ENCODE results near the gene C16orf86.

The C16orf86 gene

DNA sequence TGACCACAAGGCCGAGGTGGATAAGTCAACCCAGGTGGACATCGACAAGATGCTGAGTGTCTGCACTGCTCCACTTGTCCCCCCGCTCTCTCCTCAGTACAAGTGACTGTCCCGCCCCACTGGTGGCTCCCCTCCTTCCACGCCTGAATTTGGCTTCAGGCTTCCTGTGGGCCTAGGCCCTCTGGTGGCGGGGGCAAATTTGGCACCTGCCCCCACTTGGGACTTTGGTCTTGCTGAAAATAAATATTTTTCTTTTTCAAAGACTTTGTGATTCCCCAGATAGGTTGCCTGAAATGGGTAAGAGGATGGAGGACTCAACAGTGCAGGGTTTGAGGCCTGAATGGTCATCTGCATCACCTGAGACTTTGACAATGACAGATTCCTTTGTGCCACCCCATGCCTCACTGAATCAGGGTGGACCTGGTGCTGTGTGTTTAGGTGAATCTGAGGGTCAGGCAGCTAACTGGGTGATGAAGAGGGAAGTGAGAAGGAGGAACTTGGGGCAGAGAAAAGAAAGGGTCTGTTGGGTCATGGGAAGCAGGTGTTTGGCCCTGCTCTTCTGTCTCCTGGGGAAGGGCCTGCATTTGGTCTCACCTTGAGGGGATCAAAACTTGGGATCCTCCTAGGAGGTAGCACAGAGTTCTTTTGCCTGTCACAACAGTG is 2.0 kb downstream of the C16orf86 start:
- no peak overlapping the region for H3K9ac ChIP-seq (ENCODE audit: low read depth, low read length)
- no peaks in the 10 kb centered on the region for H3K36me3 ChIP-seq (ENCODE audit: insufficient read depth, low read length)
- no peaks in the 10 kb centered on the region; the same call in 1 of the 2 replicates for H3K4me1 ChIP-seq (ENCODE audit: insufficient read depth, low read length)
- no peaks in the 10 kb centered on the region for H3K9me3 ChIP-seq (ENCODE audit: control insufficient read depth, insufficient read depth, low read length)

DNA sequence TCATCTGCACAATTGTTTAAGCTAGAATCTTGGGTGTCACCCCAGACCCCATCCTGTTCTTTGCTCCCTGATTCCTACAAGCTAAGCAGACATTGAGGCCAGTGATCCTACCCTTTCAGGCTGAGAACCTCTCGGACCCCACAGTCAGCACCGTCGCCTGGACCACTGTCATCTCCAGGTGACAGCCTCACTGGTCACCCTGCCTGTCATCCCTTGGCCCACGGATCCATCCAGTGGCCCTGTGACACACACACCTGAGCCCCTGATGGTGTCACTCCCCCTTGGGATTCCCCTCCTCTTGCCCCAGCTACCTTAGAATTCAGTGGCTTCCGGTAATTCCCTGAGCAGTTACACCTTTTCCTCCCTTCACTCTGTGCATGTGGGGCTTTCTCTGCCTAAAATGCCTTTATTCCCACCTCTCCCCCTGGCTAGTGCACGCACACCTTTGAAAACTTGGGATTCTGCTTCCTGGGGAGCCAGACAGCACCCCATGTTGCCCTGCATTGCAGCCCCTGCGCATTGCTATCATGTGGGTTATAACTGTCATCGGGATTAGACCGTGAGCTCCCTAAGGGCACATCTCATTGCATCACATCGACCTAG is 3.0 kb downstream of the C16orf86 start:
- Histone ChIP-seq H3K9me3 (ENCODE audit: control insufficient read depth, insufficient read depth, low read length) (no peaks in the 10 kb centered on the region), H3K9ac (ENCODE audit: low read depth, low read length) (no peak overlapping the region), H3K4me1 (ENCODE audit: insufficient read depth, low read length) (no peaks in the 10 kb centered on the region; the same call in 1 of the 2 replicates), H3K36me3 (ENCODE audit: insufficient read depth, low read length) (no peaks in the 10 kb centered on the region)

- no peaks in the 10 kb centered on the region for H3K36me3 ChIP-seq (ENCODE audit: insufficient read depth, low read length)
- H3K4me1 ChIP-seq (ENCODE audit: insufficient read depth, low read length), result no peaks in the 10 kb centered on the region; the same call in 1 of the 2 replicates
- H3K9ac ChIP-seq (ENCODE audit: low read depth, low read length), result no peak overlapping the region
- H3K9me3 ChIP-seq (ENCODE audit: control insufficient read depth, insufficient read depth, low read length), result no peaks in the 10 kb centered on the region
Observed at GRCh38 chr16:67672306-67672705, 5.7 kb downstream of the C16orf86 start.

DNA sequence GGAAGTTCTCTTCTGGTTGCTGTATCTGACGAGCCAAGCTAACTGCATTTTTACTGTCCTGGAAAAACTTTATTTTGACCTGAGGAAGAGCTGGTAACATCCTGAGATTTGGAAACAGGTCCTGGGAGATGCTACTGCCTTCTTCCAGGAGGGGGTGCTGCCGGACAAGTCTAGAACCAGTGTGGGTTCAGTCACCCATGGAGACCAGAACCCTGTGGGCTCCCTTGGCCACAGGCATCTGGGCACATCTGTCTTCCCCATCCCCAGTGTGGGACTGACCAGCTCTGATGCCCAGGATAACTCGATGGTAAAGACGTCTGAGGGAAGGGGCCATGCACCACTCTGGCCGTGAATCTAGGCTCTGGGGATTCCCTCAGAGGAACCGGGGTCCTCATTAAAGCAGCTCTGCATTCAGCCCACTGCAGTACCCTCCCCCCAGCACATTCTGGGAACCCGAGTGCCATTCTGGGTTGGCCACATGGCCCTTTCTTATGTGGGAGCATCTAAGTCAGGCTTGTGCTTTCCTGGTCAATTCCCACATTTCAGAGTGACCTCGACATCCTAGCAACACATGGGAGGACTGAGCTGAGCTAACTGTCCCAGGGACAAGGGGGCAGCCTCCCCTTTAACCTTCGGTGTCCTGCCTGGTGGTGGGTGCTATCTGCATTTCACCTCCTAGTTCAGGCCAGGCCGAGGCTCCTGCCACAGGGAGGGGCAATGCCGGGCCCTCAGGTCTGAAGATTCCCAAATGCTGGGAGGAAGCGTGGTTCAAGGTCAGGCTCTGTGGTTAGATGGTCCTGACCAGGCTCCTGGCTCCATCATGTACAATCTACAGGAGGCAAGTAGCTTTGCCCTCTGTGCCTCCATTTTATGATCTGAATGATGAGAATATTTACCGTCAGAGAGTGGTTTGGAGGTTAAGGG is 6.4 kb downstream of the C16orf86 start:
- Histone ChIP-seq H3K9ac (ENCODE audit: low read depth, low read length) (no peak overlapping the region), H3K4me1 (ENCODE audit: insufficient read depth, low read length) (no peaks in the 10 kb centered on the region), H3K36me3 (ENCODE audit: insufficient read depth, low read length) (no peaks in the 10 kb centered on the region), H3K9me3 (ENCODE audit: control insufficient read depth, insufficient read depth, low read length) (no peaks in the 10 kb centered on the region)

DNA sequence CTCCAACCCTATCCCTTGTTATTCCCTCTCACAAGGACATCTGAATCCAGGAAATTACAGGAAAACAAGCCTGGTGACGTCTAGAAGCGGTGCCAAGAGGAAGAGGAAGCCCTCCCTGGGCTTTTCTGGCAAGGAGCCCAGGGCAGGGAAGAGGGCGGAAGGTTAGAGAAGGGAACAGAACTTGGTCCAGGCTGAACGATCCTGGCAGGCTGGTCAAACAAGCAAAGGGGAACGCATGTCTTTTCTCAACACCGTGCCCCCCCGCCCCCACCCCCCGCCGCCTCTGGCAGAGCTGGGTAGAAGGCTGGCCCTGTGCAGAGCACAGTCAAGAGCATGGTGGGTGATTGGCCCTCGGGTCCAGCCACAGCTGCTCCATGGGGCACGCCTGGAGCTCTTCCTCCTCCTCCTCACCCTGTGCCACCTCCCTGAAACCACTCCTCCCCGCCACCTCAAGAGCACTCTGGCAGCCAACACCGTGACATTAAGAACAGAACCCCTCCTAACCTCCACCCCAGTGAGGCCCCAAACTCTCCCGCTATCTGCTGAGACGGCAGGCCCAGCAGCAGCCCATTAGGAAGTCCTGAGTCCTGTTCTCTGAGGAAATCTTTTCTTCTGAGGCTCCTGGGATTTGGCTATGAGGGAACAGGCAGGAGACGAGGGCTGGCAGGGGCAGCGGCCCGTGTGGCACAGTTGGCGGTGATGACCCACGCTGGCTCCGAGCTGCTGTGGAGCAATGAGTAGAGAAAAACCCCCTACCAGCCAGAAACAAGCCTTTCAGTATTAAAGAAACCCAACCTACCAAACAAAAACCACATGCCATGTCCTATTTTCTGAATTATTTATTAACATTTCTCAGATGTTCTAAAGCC is 7.3 kb downstream of the C16orf86 start:
- H3K4me1 ChIP-seq (ENCODE audit: insufficient read depth, low read length), result no peaks in the 10 kb centered on the region

GRCh38 chr16:67674851-67675578 is 8.4 kb downstream of the C16orf86 start:
- H3K9me3 ChIP-seq (ENCODE audit: control insufficient read depth, insufficient read depth, low read length), result no peaks in the 10 kb centered on the region
- no peak overlapping the region for H3K9ac ChIP-seq (ENCODE audit: low read depth, low read length)
- H3K36me3 ChIP-seq (ENCODE audit: insufficient read depth, low read length), result no peaks in the 10 kb centered on the region
- H3K4me1 ChIP-seq (ENCODE audit: insufficient read depth, low read length), result no peaks in the 10 kb centered on the region

More for the DNA sequence above, 7.3 kb downstream of the C16orf86 start:
- H3K9ac ChIP-seq (ENCODE audit: low read depth, low read length), result no peak overlapping the region
- no peaks in the 10 kb centered on the region for H3K36me3 ChIP-seq (ENCODE audit: insufficient read depth, low read length)
- no peaks in the 10 kb centered on the region for H3K9me3 ChIP-seq (ENCODE audit: control insufficient read depth, insufficient read depth, low read length)

DNA sequence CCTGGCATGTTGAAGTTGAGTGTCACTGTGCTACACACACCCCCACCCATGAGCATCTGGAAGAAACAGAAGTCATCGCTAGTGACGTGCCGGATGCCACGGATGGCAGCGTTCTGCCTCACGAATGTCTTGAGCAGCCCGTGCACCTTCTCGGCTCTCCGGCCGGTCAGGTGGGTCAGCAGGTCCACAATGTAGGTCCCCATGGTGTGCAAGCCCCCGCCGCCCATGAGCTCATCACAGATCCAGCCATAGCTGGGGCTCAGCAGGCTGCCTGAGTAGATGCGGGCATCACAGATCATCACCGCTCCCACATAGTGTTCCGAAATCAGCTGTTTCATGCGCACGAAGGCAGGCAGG is 8.9 kb downstream of the C16orf86 start:
- Histone ChIP-seq H3K4me1 (ENCODE audit: insufficient read depth, low read length) (no peaks in the 10 kb centered on the region), H3K9me3 (ENCODE audit: control insufficient read depth, insufficient read depth, low read length) (no peaks in the 10 kb centered on the region), H3K9ac (ENCODE audit: low read depth, low read length) (no peak overlapping the region), H3K36me3 (ENCODE audit: insufficient read depth, low read length) (no peaks in the 10 kb centered on the region)

GRCh38 chr16:67675999-67676398 is 9.4 kb downstream of the C16orf86 start:
- no peak overlapping the region for H3K9ac ChIP-seq (ENCODE audit: low read depth, low read length)
- H3K36me3 ChIP-seq (ENCODE audit: insufficient read depth, low read length), result no peaks in the 10 kb centered on the region
- no peaks in the 10 kb centered on the region for H3K4me1 ChIP-seq (ENCODE audit: insufficient read depth, low read length)

DNA sequence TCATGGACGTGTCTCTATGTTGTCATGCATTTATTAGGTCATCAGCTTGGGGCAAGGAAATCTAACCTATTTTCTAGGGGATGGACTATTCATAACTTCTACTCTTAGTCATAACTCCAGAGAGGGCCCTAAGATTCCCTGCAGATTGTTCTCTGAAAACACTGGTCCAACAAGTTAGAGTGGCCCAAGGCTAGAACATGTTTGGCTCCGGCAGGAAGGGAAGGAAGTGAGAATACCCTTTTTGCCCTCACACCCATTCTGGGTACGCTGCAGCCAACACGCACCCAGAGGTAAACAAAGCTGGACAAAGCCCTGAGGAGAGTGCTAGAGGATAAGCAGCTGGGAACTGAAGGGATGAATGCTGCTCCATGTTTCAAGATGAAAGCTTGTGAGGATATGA is 9.9 kb downstream of the C16orf86 start:
- no peaks in the 10 kb centered on the region for H3K4me1 ChIP-seq (ENCODE audit: insufficient read depth, low read length)
- H3K36me3 ChIP-seq (ENCODE audit: insufficient read depth, low read length), result no peaks in the 10 kb centered on the region

More at GRCh38 chr16:67675999-67676398, 9.4 kb downstream of the C16orf86 start:
- no peaks in the 10 kb centered on the region for H3K9me3 ChIP-seq (ENCODE audit: control insufficient read depth, insufficient read depth, low read length)

GRCh38 chr16:67676939-67677338 is 10.3 kb downstream of the C16orf86 start:
- H3K4me1 ChIP-seq (ENCODE audit: insufficient read depth, low read length), result no peaks in the 10 kb centered on the region
- H3K9me3 ChIP-seq (ENCODE audit: control insufficient read depth, insufficient read depth, low read length), result no peaks in the 10 kb centered on the region
- H3K9ac ChIP-seq (ENCODE audit: low read depth, low read length), result no peak overlapping the region
- peaks cover 3% of the 10 kb centered on the region; the same call in 1 of the 2 replicates for H3K36me3 ChIP-seq (ENCODE audit: insufficient read depth, low read length)

More for the DNA sequence above, 9.9 kb downstream of the C16orf86 start:
- Histone ChIP-seq H3K9me3 (ENCODE audit: control insufficient read depth, insufficient read depth, low read length) (no peaks in the 10 kb centered on the region), H3K9ac (ENCODE audit: low read depth, low read length) (no peak overlapping the region)

- no peaks in the 10 kb centered on the region for H3K9me3 ChIP-seq (ENCODE audit: control insufficient read depth, insufficient read depth, low read length)
- H3K9ac ChIP-seq (ENCODE audit: low read depth, low read length), result no peak overlapping the region
- H3K36me3 ChIP-seq (ENCODE audit: insufficient read depth, low read length), result peaks cover 3% of the 10 kb centered on the region; the same call in 1 of the 2 replicates
- H3K4me1 ChIP-seq (ENCODE audit: insufficient read depth, low read length), result no peaks in the 10 kb centered on the region
Observed at GRCh38 chr16:67677712-67678111, 11.1 kb downstream of the C16orf86 start.

DNA sequence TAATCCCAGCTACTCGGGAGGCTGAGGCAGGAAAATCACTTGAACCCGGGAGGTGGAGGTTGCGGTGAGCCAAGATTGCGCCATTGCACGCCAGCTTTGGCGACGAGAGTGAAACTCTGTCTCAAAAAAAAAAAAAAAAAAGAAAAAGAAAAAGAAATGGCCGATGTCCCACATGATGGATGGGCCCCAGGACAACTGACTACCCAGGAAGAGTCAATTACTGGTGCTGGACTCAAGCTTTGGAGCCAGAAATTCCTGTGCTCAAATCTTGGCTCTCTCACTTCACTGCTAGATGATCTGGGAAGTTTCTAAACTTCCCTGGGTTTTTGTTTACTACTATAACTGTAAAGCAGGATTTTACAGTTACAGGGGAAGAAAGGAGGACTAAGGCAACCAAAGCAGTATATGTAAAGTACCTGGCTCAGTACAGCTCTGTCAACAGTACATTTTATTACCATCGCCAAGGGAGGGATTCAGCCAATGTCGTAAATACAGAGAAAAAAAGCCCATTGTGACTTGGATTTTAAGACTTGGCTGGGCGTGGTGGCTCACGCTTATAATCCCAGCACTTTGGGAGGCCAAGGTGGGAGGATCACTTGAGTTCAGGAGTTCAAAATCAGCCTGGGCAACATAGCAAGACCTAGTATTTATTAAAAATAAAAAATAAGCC is 11.9 kb downstream of the C16orf86 start:
- Histone ChIP-seq H3K36me3 (ENCODE audit: insufficient read depth, low read length) (peaks cover 3% of the 10 kb centered on the region; the same call in 1 of the 2 replicates), H3K9ac (ENCODE audit: low read depth, low read length) (no peak overlapping the region), H3K9me3 (ENCODE audit: control insufficient read depth, insufficient read depth, low read length) (no peaks in the 10 kb centered on the region), H3K4me1 (ENCODE audit: insufficient read depth, low read length) (no peaks in the 10 kb centered on the region)

Data from ES-I3 (cell line).